ENCODE measurements around the gene COPS4.
"Not testable (repeated sequence)": the region's sequence is repeated elsewhere in the genome, so short reads cannot be mapped to it uniquely, and the experiment has no call there.

The COPS4 gene

DNA sequence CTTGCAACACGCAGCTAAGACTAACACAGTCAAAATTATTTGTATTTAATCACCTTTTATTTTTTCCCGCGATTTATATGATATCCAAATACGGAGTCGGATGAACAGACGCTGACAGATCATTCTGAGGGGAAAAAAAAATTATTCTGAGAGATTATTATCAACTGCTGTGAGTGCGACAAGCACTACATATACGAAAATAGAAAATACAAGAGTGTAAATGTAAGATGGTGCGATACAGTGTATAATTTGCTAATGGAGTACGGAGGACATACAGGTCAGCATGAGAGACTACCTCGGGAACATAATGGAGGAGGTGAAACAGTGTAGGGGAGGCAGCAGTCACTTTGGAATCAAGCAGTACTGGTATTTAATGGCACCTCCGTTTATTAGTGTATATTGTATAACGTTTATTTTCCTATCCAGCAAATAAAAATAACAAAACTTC lies 21.5 kb upstream of the COPS4 start:
- peak overlapping the region; percentile 85 for H3K4me3 ChIP-seq (ENCODE audit: low read length)
- no peak for DNase-seq (ENCODE audit: low read depth)
- TF ChIP-seq, protein P1, sequence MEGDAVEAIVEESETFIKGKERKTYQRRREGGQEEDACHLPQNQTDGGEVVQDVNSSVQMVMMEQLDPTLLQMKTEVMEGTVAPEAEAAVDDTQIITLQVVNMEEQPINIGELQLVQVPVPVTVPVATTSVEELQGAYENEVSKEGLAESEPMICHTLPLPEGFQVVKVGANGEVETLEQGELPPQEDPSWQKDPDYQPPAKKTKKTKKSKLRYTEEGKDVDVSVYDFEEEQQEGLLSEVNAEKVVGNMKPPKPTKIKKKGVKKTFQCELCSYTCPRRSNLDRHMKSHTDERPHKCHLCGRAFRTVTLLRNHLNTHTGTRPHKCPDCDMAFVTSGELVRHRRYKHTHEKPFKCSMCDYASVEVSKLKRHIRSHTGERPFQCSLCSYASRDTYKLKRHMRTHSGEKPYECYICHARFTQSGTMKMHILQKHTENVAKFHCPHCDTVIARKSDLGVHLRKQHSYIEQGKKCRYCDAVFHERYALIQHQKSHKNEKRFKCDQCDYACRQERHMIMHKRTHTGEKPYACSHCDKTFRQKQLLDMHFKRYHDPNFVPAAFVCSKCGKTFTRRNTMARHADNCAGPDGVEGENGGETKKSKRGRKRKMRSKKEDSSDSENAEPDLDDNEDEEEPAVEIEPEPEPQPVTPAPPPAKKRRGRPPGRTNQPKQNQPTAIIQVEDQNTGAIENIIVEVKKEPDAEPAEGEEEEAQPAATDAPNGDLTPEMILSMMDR (conservative IDR thresholded peaks at IDR 0.05; ENCODE audit: low read depth, low read length): no peak

DNA sequence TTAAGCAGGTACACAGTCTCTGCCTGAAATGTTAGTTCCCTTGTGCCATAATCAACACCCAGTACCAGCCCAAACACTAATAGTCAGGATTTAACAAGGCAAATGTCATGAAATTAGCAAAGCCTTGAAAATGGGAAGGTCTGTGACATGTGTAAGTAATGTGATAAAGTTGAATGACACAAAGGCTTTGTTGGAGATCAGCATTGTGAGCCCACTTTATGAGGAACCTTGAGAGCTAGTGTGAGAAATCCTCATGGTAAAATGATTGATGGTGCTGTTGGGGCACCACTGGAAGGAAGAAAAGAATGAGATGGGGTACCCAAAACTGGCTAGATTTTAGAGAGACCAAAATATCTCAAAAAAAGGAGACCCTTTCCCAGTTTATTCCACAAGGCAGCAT lies 21.1 kb upstream of the COPS4 start:
- H3K4me3 ChIP-seq (ENCODE audit: low read length): peak overlapping the region; percentile 85
- DNase-seq (ENCODE audit: low read depth): no peak
- TF ChIP-seq, protein P1 (conservative IDR thresholded peaks at IDR 0.05; ENCODE audit: low read depth, low read length): no peak

DNA sequence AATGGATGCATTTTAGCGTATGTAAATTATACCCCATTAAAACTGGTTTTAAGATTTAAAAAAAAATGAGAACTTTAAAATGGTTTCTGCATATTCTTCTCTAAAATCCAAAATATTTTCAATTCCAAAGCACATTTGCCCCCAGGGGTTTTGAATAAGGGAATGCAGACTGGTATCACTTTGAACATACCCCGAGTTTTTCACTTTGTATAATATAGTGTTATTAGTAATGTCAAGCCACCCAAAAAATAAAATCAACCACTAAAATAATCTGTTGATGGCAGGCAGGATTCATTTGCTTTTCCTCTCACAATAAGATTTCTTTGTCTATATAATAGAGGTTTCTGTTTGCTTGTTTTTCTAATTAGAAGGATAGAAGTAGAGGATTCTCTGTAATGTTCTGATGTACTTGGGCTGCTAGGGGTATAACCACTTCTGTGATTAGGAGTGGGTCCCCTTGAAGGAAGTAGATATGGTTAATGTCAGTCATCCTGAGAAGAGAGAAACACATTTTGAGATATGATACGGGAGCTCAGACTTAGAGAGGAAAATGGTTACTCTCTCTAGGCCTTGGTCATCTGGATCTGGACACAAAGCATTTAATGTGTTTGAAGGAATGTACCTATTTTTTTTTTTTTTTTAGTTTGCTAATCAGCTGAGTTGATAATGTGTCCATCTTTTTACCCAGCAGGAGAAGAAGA lies 15.0 kb upstream of the COPS4 start:
- TF ChIP-seq, protein P1 (conservative IDR thresholded peaks at IDR 0.05; ENCODE audit: low read depth, low read length): no peak
- DNase-seq (ENCODE audit: low read depth): no peak
- H3K4me3 ChIP-seq (ENCODE audit: low read length): no peak overlapping the region

DNA sequence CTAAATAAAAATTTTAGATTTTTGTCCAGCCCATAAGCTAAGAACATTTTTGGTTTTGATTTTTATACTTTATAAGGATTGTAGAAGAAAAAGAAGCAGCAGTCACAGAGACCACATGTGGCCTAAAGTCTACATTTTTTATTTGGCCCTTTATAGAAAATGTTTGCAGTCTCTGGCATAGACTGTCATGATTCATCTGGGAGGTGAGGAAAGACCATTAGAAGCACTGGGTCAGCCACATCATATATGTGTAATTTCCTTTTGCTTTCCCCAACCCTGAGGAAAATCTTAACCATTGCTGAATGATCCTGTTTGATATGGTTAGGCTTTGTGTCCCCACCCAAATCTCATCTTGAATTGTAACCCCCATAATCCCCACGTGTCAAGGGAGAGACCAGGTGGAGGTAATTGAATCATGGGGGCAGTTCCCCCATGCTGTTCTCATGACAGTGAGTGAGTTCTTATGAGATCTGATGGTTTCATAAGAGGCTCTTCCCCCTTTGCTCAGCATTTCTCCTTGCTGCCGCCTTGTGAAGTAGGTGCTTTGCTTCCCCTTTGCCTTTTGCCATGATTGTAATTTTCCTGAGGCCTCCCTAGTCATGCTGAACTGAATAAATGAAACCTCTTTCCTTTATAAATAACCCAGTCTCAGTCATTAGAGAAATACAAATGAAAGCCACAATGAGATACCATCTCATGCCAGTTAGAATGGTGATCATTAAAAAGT lies 12.1 kb upstream of the COPS4 start:
- H3K4me3 ChIP-seq (ENCODE audit: low read length): no peak overlapping the region
- DNase-seq (ENCODE audit: low read depth): no peak

DNA sequence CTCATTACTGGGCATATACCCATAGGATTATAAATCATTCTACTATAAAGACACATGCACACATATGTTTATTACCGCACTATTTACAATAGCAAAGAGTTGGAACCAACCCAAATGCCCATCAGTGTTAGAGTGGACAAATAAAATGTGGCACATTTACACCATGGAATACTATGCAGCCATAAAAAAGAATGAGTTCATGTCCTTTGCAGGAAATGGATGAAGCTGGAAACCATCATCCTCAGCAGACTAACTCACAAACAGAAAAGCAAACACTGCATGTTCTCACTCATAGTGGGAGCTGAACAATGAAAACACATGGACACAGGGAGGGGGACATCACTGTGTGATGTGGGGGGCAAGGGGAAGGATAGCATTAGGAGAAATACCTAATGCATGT lies 11.4 kb upstream of the COPS4 start:
- DNase-seq (ENCODE audit: low read depth); H3K4me3 ChIP-seq (ENCODE audit: low read length): not testable (repeated sequence)

More for the DNA sequence above, 12.1 kb upstream of the COPS4 start:
- TF ChIP-seq, protein P1 (conservative IDR thresholded peaks at IDR 0.05; ENCODE audit: low read depth, low read length): no peak

DNA sequence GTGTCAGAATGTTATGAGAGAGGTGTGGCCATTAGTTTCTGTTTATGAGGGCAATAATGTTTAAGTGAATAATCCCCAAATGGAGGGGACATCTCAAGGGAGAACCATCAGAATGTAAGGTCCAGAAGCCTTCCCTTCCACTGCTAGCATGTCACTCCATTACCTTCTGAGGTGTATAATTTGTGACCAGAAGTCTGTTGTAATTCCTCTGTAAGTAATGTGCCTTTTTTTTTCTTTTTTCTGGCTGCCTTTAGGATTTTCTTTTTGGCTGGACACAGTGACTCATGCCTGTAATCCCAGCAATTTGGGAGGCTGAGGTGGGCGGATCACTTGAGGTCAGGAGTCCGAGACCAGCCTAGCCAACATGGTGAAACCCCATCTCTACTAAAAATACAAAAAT lies 10.8 kb upstream of the COPS4 start:
- TF ChIP-seq, protein P1 (conservative IDR thresholded peaks at IDR 0.05; ENCODE audit: low read depth, low read length): no peak

DNA sequence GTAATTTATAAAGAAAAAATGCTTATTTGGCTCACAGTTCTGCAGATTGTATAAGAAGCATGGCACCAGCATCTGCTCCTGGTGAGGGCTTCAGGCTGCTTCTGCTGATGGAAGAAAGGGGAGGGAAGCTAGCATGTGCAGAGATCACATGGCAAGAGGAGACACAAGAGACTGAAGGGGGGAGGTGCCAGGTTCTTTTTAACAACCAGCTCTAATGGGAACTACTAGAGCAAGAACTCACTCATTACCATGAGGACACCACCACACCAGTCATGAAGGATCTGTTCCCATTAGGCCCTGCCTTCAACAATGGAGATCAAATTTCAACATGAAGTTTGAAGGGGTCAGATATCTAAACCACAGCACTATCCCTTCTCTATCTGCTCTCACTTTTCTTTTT lies 9.4 kb upstream of the COPS4 start:
- TF ChIP-seq, protein P1 (conservative IDR thresholded peaks at IDR 0.05; ENCODE audit: low read depth, low read length): no peak
- no peak for DNase-seq (ENCODE audit: low read depth)
- no peak overlapping the region for H3K4me3 ChIP-seq (ENCODE audit: low read length)

More for the DNA sequence above, 10.8 kb upstream of the COPS4 start:
- H3K4me3 ChIP-seq (ENCODE audit: low read length): no peak overlapping the region
- DNase-seq (ENCODE audit: low read depth): no peak
